Keratinocyte (primary cell): ENCODE results near the gene SOST. TPM values are rescaled to one million over a fixed set of nuclear protein-coding genes. Genes with fewer than 3 reads are reported as not detected.

Source experiments
- DNase-seq: peaks from one replicate; pipeline ENCODE4 v3.0.0-alpha.2; 2011; ENCODE audit warnings: low read depth, missing footprints, low spot score
- FAIRE-seq: peaks from 2 replicates; lab custom pipeline; 2011; peaks lifted over from hg19 to GRCh38; lab: Jason Lieb, UNC
- H2AFZ ChIP-seq: 2 replicates; pipeline ENCODE4 v1.6.0; 2012; ENCODE audit warnings: low read length, control low read depth, inconsistent platforms; ENCODE audit not compliant: control insufficient read depth
- H3K27ac ChIP-seq: 2 replicates; pipeline ENCODE4 v1.5.1; 2011; ENCODE audit warnings: low read length; ENCODE audit not compliant: control insufficient read depth, insufficient read depth
- H3K27me3 ChIP-seq: 3 replicates; pipeline ENCODE4 v1.6.0; 2011; ENCODE audit warnings: low read length; ENCODE audit not compliant: control insufficient read depth, insufficient read depth; ENCODE audit errors: extremely low read depth
- H3K36me3 ChIP-seq, 2 experiments: 2 replicates in 1 of 2; 3 replicates in 1 of 2; pipeline ENCODE4 v1.5.1; 2011; ENCODE audit warnings: low read length in 2 of 2, mild to moderate bottlenecking in 1 of 2; ENCODE audit not compliant: control insufficient read depth in 2 of 2, insufficient read depth in 2 of 2; ENCODE audit errors: extremely low read depth in 1 of 2
- H3K4me1 ChIP-seq: 3 replicates; pipeline ENCODE4 v1.5.1; 2011; ENCODE audit warnings: low read length; ENCODE audit not compliant: control insufficient read depth, insufficient read depth; ENCODE audit errors: extremely low read depth
- H3K4me2 ChIP-seq: 3 replicates; pipeline ENCODE4 v1.6.0; 2011; ENCODE audit warnings: low read depth, low read length; ENCODE audit not compliant: control insufficient read depth, insufficient read depth; ENCODE audit errors: extremely low read depth
- H3K4me3 ChIP-seq, 3 experiments: fragments of 200-600 bp in 1 of 3; sonication (generic) in 1 of 3; 2 replicates in 2 of 3; 3 replicates in 1 of 3; pipeline ENCODE4 v1.5.1; 2011 to 2016; ENCODE audit warnings: low read length in 3 of 3, mild to moderate bottlenecking in 3 of 3, control low read depth in 2 of 3, inconsistent platforms in 1 of 3, low read depth in 1 of 3, mixed read lengths in 1 of 3, mixed run types in 1 of 3, moderate library complexity in 1 of 3; ENCODE audit not compliant: control insufficient read depth in 2 of 3, insufficient read depth in 2 of 3; ENCODE audit errors: extremely low read depth in 1 of 3
- H3K79me2 ChIP-seq: 2 replicates; pipeline ENCODE4 v1.6.0; 2012; ENCODE audit warnings: low read length; ENCODE audit not compliant: control insufficient read depth, insufficient read depth
- H3K9ac ChIP-seq: 3 replicates; pipeline ENCODE4 v1.6.0; 2011; ENCODE audit warnings: low read length; ENCODE audit not compliant: control insufficient read depth, insufficient read depth; ENCODE audit errors: extremely low read depth
- H3K9me1 ChIP-seq: 3 replicates; pipeline ENCODE4 v1.6.0; 2011; ENCODE audit warnings: low read length; ENCODE audit not compliant: control insufficient read depth, insufficient read depth; ENCODE audit errors: extremely low read depth
- H3K9me3 ChIP-seq: 2 replicates; pipeline ENCODE4 v1.5.1; 2012; ENCODE audit warnings: low read depth, low read length; ENCODE audit not compliant: control insufficient read depth
- H4K20me1 ChIP-seq: 3 replicates; pipeline ENCODE4 v1.6.0; 2011; ENCODE audit warnings: low read length; ENCODE audit not compliant: control insufficient read depth, insufficient read depth; ENCODE audit errors: extremely low read depth
- EZH2 ChIP-seq: IDR thresholded peaks from one replicate; pipeline ENCODE4 v1.6.1; 2012; ENCODE audit warnings: inconsistent platforms, mild to moderate bottlenecking, low read length, moderate library complexity
- dilution Hi-C: fragments of 300-500 bp; cut with MboI; formaldehyde crosslinking; loops from one replicate; pipeline ENCODE4 v1.7.0; 2020; ENCODE audit warnings: low sequenced_read_pairs; ENCODE audit not compliant: extremely low pct_ligation_motif_present
- polyA plus RNA-seq, 5 experiments: library from polyadenylated mRNA; depleted of rRNA in 3 of 5; stranded (reverse) in 3 of 5; stranded (forward) in 1 of 5; unstranded in 1 of 5; fragments of >200 nt; gene quantifications; 1 replicate in 1 of 5; 2 replicates in 3 of 5; 3 replicates in 1 of 5; pipeline versions ENCODE4 v1.2.1 to v1.2.3, GENCODE V29; 2011 to 2012; ENCODE audit warnings: missing spikeins in 2 of 5, low read depth in 1 of 5, low replicate concordance in 1 of 5
- TF ChIP-seq, protein P1 (sequence below), 3 experiments: IDR thresholded peaks in 1 of 3; conservative IDR thresholded peaks in 1 of 3; optimal IDR thresholded peaks in 1 of 3; 2 replicates in 2 of 3; 3 replicates in 1 of 3; pipeline versions ENCODE3 to v1.5.1; 2011; ENCODE audit warnings: low read length in 3 of 3, mild to moderate bottlenecking in 3 of 3, moderate library complexity in 2 of 3, control low read depth in 1 of 3, inconsistent platforms in 1 of 3; ENCODE audit not compliant: insufficient read depth in 2 of 3; ENCODE audit errors: extremely low read depth in 1 of 3

SOST gene
- polyA plus RNA-seq, 1 donor (not counting 4 experiments of a cell fraction or from before 2014, with no cell fraction given): 0.04 TPM

DNA sequence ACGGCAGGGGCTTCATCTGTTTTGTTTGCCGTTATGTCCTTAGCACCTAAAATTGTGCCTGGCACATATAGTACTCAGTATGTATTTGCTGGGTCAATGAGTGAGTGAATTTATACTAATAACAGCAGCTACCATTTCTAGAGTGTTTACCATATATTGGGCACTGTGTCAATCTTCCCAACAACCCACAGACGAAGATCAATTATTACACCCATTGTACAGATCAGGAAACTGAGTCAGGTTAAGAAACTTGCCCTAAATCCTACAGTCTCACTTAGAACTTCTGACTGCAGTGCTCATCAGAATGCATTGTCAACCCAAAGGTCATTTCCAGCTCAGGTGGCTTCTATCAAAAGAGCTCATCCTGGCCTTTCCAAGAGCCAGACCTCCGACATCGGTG is 52.4 kb downstream of the SOST start:
- FAIRE-seq (no peak), DNase-seq (no peak)
- TF ChIP-seq EZH2: no peak
- TF ChIP-seq, protein P1, sequence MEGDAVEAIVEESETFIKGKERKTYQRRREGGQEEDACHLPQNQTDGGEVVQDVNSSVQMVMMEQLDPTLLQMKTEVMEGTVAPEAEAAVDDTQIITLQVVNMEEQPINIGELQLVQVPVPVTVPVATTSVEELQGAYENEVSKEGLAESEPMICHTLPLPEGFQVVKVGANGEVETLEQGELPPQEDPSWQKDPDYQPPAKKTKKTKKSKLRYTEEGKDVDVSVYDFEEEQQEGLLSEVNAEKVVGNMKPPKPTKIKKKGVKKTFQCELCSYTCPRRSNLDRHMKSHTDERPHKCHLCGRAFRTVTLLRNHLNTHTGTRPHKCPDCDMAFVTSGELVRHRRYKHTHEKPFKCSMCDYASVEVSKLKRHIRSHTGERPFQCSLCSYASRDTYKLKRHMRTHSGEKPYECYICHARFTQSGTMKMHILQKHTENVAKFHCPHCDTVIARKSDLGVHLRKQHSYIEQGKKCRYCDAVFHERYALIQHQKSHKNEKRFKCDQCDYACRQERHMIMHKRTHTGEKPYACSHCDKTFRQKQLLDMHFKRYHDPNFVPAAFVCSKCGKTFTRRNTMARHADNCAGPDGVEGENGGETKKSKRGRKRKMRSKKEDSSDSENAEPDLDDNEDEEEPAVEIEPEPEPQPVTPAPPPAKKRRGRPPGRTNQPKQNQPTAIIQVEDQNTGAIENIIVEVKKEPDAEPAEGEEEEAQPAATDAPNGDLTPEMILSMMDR (optimal IDR thresholded peaks at IDR 0.05 in 1 of 3, IDR thresholded peaks at IDR 0.05 in 1 of 3, conservative IDR thresholded peaks at IDR 0.05 in 1 of 3; ENCODE audit: extremely low read depth in 1 of 3, insufficient read depth in 2 of 3, low read length in 3 of 3): no peak
- Histone ChIP-seq H3K4me2 (peak overlapping the region; percentile 37), H3K9me1 (no peaks in the 10 kb centered on the region), H3K4me1 (peaks cover 13% of the 10 kb centered on the region), H3K9me3 (no peaks in the 10 kb centered on the region), H3K79me2 (no peaks in the 10 kb centered on the region), H3K9ac (no peak overlapping the region), H3K27me3 (no peaks in the 10 kb centered on the region), H3K36me3 (no peaks in the 10 kb centered on the region), H2AFZ (no peak overlapping the region), H3K27ac (no peak overlapping the region), H4K20me1 (no peaks in the 10 kb centered on the region), H3K4me3 (no peak overlapping the region)
- dilution Hi-C loops: no loop called here

Other genes starting within 250 kb of the SOST start
- 20.9 to 49.7 TPM (median 33.6 TPM) in 3 replicates for gene ETV4, start 212.5 kb downstream of the SOST start, polyA plus RNA-seq
- 0.05 to 0.10 TPM (median 0.08 TPM) in 3 replicates for gene MEOX1, start 96.9 kb downstream of the SOST start, polyA plus RNA-seq
- gene DUSP3, start 20.2 kb upstream of the SOST start, polyA plus RNA-seq: 39.2 to 45.2 TPM (median 44.1 TPM) in 3 replicates
- gene CFAP97D1, start 21.6 kb upstream of the SOST start, polyA plus RNA-seq: 0.01 TPM in 1 of 3 replicates, not detected in the others
- gene MPP3, start 74.4 kb upstream of the SOST start, polyA plus RNA-seq: 6.5 to 7.4 TPM (median 7.0 TPM) in 3 replicates
- gene CD300LG, start 88.4 kb upstream of the SOST start, polyA plus RNA-seq: not detected in 3 replicates
- gene MPP2, start 148.7 kb upstream of the SOST start, polyA plus RNA-seq: 0.07 to 0.30 TPM (median 0.12 TPM) in 3 replicates
- gene PPY, start 183.7 kb upstream of the SOST start, polyA plus RNA-seq: not detected in 3 replicates
- not detected in 3 replicates for gene PYY, start 195.1 kb upstream of the SOST start, polyA plus RNA-seq
- gene NAGS, start 245.8 kb upstream of the SOST start, polyA plus RNA-seq: 1.4 to 1.8 TPM (median 1.8 TPM) in 3 replicates